ENCODE results near the gene LPO.
A peak's percentile ranks its signal among the peaks of the same experiment; 100 is the strongest.

LPO gene

GRCh38 chr17:58238147-58238634, at the start of gene LPO:
Gene LPO, plus strand, starts transcription at chr17:58238584. Its CDS starts 4,396 bp downstream, at chr17:58242980.
- no peak for DNase-seq

- DNase-seq = no peak
Measured at GRCh38 chr17:58189436-58190146, 48.8 kb upstream of the LPO start.

- no peak for DNase-seq
Measured at GRCh38 chr17:58191241-58191896, 47.0 kb upstream of the LPO start.

- DNase-seq = no peak
Measured at GRCh38 chr17:58192612-58193011, 45.8 kb upstream of the LPO start, which contains the start of gene EPX. Gene EPX, plus strand, starts transcription at chr17:58192726. Its CDS starts 121 bp downstream, at chr17:58192847.

GRCh38 chr17:58193641-58194255, 44.6 kb upstream of the LPO start:
- no peak for DNase-seq

GRCh38 chr17:58195518-58196123, 42.8 kb upstream of the LPO start:
- no peak for DNase-seq

GRCh38 chr17:58196610-58197009, 41.8 kb upstream of the LPO start:
- no peak for DNase-seq

GRCh38 chr17:58200024-58200633, 38.3 kb upstream of the LPO start:
- DNase-seq = peak in 5 of 6 experiments; percentile 7 to 39 (median 26)

- DNase-seq = no peak
Measured at GRCh38 chr17:58202859-58203258, 35.5 kb upstream of the LPO start.

- DNase-seq = no peak
Measured at GRCh38 chr17:58204796-58205195, 33.6 kb upstream of the LPO start.

GRCh38 chr17:58205936-58206335, 32.4 kb upstream of the LPO start:
- no peak for DNase-seq

GRCh38 chr17:58207451-58207850, 30.9 kb upstream of the LPO start:
- no peak for DNase-seq

- DNase-seq = no peak
Measured at GRCh38 chr17:58208344-58208743, 30.0 kb upstream of the LPO start.

GRCh38 chr17:58210922-58211321, 27.5 kb upstream of the LPO start:
- DNase-seq = no peak

- DNase-seq = no peak
Measured at GRCh38 chr17:58215685-58216084, 22.7 kb upstream of the LPO start.

- DNase-seq = no peak
Measured at GRCh38 chr17:58217766-58218165, 20.6 kb upstream of the LPO start.

- peak; percentile 87 to 95 (median 92) for DNase-seq
Measured at GRCh38 chr17:58219007-58219788, 19.2 kb upstream of the LPO start, which contains the start of gene MKS1. Gene MKS1, minus strand, starts transcription at chr17:58219255. Its CDS starts 25 bp downstream, at chr17:58219230.

- DNase-seq = no peak
Measured at GRCh38 chr17:58219789-58220183, 18.6 kb upstream of the LPO start.

- no peak for DNase-seq
Measured at GRCh38 chr17:58224315-58224714, 14.1 kb upstream of the LPO start.

- DNase-seq = no peak
Measured at GRCh38 chr17:58227733-58228132, 10.7 kb upstream of the LPO start.

GRCh38 chr17:58228679-58229078, 9.7 kb upstream of the LPO start:
- DNase-seq = no peak

- DNase-seq = no peak
Measured at GRCh38 chr17:58229384-58229783, 9.0 kb upstream of the LPO start.

Measured in stimulated activated naive CD4-positive, alpha-beta T cell (primary cell).